GM23338 (cell line): ENCODE data around the gene FOXO3.
A peak's percentile ranks its signal among the peaks of the same experiment; 100 is the strongest.

Source experiments
- CREB1 ChIP-seq: fragments of 250-450 bp; sonication (Bioruptor Pico); IDR thresholded peaks from 2 replicates; pipeline ENCODE4 v1.5.0; 2020; ENCODE audit warnings: low read depth, mild to moderate bottlenecking, moderate library complexity
- EZH2 ChIP-seq: fragments of 200-600 bp; sonication (generic); IDR thresholded peaks from one replicate; pipeline ENCODE4 v1.8.0; 2017; ENCODE audit warnings: antibody characterized with exemption, mild to moderate bottlenecking, low read depth; ENCODE audit not compliant: unreplicated experiment
- POLR2AphosphoS5 ChIP-seq: IDR thresholded peaks from 2 replicates; pipeline ENCODE4 v1.6.1; 2016; ENCODE audit warnings: antibody characterized with exemption, low read depth
- ZNF331 ChIP-seq: fragments of 250-450 bp; sonication (Bioruptor Pico); IDR thresholded peaks from 2 replicates; pipeline ENCODE4 v1.5.0; 2020; ENCODE audit warnings: low read depth, mild to moderate bottlenecking, moderate library complexity
- TF ChIP-seq, protein P1 (sequence below), 2 experiments: fragments of 200-600 bp in 1 of 2; sonication (generic) in 1 of 2; conservative IDR thresholded peaks; 2 replicates each; pipeline versions ENCODE4 v1.5.1 to v1.6.1; 2016 to 2017; ENCODE audit warnings: antibody characterized with exemption in 2 of 2, low read depth in 2 of 2, mild to moderate bottlenecking in 2 of 2, moderate library complexity in 1 of 2
- TF ChIP-seq, protein P2 (sequence below): IDR thresholded peaks from one replicate; pipeline ENCODE4 v1.6.1; 2018; ENCODE audit warnings: antibody characterized with exemption; ENCODE audit not compliant: unreplicated experiment
- TF ChIP-seq, protein P3 (sequence below): IDR thresholded peaks from 2 replicates; pipeline ENCODE4 v1.6.1; 2016; ENCODE audit warnings: antibody characterized with exemption

DNA sequence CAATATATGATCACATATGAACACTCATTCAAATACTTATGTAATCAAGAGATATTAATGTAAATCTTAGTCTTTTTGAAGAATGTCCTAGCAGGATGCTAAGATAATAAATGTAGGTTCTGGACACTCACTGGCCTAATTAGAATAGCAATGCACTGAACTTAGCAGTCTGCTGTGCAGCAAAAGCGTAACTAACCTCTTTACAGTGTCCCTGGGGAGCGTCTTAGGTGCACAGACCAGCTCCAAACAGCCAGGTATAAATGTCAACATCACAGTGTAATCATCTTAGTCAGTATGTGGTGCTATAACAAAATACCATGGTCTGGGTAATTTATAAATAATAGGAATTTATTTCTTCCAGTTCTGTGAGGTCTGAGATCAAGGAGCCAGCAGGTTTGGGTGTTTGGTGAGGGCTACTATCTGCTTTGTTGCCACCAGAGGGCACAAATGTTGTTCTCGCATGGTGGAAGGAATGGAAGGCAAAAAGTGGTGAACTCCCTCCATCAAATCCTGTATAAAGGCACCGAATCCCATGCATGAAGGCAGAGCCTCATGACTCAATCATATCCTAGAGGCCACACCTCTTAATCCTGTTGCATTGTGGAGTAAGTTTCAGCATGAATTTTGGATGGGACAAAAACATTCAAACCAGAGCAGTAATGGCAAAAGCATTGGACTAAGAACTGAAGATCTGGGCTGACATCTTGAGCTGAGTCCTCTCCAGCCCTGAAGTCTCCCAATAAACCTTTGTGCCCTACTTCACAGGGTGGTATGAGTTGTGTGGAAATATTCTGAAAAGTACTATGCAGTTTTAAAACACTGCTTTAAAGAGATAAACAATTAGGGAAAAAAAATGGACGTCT is 41.8 kb upstream of the FOXO3 start:
- TF ChIP-seq, protein P1, sequence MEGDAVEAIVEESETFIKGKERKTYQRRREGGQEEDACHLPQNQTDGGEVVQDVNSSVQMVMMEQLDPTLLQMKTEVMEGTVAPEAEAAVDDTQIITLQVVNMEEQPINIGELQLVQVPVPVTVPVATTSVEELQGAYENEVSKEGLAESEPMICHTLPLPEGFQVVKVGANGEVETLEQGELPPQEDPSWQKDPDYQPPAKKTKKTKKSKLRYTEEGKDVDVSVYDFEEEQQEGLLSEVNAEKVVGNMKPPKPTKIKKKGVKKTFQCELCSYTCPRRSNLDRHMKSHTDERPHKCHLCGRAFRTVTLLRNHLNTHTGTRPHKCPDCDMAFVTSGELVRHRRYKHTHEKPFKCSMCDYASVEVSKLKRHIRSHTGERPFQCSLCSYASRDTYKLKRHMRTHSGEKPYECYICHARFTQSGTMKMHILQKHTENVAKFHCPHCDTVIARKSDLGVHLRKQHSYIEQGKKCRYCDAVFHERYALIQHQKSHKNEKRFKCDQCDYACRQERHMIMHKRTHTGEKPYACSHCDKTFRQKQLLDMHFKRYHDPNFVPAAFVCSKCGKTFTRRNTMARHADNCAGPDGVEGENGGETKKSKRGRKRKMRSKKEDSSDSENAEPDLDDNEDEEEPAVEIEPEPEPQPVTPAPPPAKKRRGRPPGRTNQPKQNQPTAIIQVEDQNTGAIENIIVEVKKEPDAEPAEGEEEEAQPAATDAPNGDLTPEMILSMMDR (conservative IDR thresholded peaks at IDR 0.05; ENCODE audit: low read depth in 2 of 2): peak; percentile 68 to 81
- TF ChIP-seq, protein P2, sequence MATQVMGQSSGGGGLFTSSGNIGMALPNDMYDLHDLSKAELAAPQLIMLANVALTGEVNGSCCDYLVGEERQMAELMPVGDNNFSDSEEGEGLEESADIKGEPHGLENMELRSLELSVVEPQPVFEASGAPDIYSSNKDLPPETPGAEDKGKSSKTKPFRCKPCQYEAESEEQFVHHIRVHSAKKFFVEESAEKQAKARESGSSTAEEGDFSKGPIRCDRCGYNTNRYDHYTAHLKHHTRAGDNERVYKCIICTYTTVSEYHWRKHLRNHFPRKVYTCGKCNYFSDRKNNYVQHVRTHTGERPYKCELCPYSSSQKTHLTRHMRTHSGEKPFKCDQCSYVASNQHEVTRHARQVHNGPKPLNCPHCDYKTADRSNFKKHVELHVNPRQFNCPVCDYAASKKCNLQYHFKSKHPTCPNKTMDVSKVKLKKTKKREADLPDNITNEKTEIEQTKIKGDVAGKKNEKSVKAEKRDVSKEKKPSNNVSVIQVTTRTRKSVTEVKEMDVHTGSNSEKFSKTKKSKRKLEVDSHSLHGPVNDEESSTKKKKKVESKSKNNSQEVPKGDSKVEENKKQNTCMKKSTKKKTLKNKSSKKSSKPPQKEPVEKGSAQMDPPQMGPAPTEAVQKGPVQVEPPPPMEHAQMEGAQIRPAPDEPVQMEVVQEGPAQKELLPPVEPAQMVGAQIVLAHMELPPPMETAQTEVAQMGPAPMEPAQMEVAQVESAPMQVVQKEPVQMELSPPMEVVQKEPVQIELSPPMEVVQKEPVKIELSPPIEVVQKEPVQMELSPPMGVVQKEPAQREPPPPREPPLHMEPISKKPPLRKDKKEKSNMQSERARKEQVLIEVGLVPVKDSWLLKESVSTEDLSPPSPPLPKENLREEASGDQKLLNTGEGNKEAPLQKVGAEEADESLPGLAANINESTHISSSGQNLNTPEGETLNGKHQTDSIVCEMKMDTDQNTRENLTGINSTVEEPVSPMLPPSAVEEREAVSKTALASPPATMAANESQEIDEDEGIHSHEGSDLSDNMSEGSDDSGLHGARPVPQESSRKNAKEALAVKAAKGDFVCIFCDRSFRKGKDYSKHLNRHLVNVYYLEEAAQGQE: no peak
- TF ChIP-seq ZNF331 (CRISPR knock-in tag) (no peak), CREB1 (no peak), POLR2AphosphoS5 (no peak), EZH2 (no peak)
- TF ChIP-seq, protein P3, sequence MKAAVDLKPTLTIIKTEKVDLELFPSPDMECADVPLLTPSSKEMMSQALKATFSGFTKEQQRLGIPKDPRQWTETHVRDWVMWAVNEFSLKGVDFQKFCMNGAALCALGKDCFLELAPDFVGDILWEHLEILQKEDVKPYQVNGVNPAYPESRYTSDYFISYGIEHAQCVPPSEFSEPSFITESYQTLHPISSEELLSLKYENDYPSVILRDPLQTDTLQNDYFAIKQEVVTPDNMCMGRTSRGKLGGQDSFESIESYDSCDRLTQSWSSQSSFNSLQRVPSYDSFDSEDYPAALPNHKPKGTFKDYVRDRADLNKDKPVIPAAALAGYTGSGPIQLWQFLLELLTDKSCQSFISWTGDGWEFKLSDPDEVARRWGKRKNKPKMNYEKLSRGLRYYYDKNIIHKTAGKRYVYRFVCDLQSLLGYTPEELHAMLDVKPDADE: no peak
